Neural cell (in vitro differentiated cells): ENCODE data around the gene PREP.

Source experiments
- CTCF ChIP-seq: fragments of 450-650 bp; IDR thresholded peaks from 2 replicates; pipeline ENCODE4 v1.5.1; 2014; ENCODE audit warnings: antibody characterized with exemption, mild to moderate bottlenecking, moderate library complexity; ENCODE audit not compliant: poor library complexity, severe bottlenecking
- EP300 ChIP-seq: fragments of 450-650 bp; conservative IDR thresholded peaks from 2 replicates; pipeline ENCODE4 v1.6.1; 2014; ENCODE audit warnings: antibody characterized with exemption, mild to moderate bottlenecking, moderate library complexity; ENCODE audit not compliant: poor library complexity, severe bottlenecking
- EZH2 ChIP-seq: fragments of 200-600, 300-800 bp; shearing (Covaris generic), sonication (generic); IDR thresholded peaks from 2 replicates; pipeline ENCODE4 v1.6.1; 2014; ENCODE audit warnings: antibody characterized with exemption, low read length, borderline replicate concordance, mild to moderate bottlenecking; ENCODE audit not compliant: insufficient read depth, poor library complexity, severe bottlenecking
- MXI1 ChIP-seq: fragments of 450-650 bp; conservative IDR thresholded peaks from 2 replicates; pipeline ENCODE4 v1.6.1; 2014; ENCODE audit warnings: antibody characterized with exemption, mild to moderate bottlenecking; ENCODE audit not compliant: poor library complexity, severe bottlenecking
- POLR2AphosphoS5 ChIP-seq: IDR thresholded peaks from 2 replicates; pipeline ENCODE4 v1.6.1; 2012
- TF ChIP-seq, protein P1 (sequence below): IDR thresholded peaks from 2 replicates; pipeline ENCODE4 v1.6.1; 2012; ENCODE audit warnings: borderline replicate concordance

- TF ChIP-seq POLR2AphosphoS5 (no peak), CTCF (no peak), EZH2 (no peak), EP300 (no peak), MXI1 (no peak)
- TF ChIP-seq, protein P1, sequence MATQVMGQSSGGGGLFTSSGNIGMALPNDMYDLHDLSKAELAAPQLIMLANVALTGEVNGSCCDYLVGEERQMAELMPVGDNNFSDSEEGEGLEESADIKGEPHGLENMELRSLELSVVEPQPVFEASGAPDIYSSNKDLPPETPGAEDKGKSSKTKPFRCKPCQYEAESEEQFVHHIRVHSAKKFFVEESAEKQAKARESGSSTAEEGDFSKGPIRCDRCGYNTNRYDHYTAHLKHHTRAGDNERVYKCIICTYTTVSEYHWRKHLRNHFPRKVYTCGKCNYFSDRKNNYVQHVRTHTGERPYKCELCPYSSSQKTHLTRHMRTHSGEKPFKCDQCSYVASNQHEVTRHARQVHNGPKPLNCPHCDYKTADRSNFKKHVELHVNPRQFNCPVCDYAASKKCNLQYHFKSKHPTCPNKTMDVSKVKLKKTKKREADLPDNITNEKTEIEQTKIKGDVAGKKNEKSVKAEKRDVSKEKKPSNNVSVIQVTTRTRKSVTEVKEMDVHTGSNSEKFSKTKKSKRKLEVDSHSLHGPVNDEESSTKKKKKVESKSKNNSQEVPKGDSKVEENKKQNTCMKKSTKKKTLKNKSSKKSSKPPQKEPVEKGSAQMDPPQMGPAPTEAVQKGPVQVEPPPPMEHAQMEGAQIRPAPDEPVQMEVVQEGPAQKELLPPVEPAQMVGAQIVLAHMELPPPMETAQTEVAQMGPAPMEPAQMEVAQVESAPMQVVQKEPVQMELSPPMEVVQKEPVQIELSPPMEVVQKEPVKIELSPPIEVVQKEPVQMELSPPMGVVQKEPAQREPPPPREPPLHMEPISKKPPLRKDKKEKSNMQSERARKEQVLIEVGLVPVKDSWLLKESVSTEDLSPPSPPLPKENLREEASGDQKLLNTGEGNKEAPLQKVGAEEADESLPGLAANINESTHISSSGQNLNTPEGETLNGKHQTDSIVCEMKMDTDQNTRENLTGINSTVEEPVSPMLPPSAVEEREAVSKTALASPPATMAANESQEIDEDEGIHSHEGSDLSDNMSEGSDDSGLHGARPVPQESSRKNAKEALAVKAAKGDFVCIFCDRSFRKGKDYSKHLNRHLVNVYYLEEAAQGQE, result no peak
These were observed 76.7 kb downstream of the PREP start for GRCh38 chr6:105326216-105326615.
